Uterus (tissue), 4 donors: ENCODE measurements around the gene DDT. TPM values are rescaled to one million over a fixed set of nuclear protein-coding genes. Genes with fewer than 3 reads are reported as not detected.

ENCODE experiments used
- DNase-seq, 2 donors: peaks; one replicate each; pipeline ENCODE4 v3.0.0-alpha.2; 2019 to 2020
- H3K27ac ChIP-seq, 2 donors: fragments of 200-600 bp; sonication (generic); 1 replicate in 1 of 2; 2 replicates in 1 of 2; pipeline ENCODE4 v1.5.1; 2016 to 2018
- H3K27me3 ChIP-seq, 2 donors: fragments of 200-600 bp; sonication (generic); one replicate each; pipeline ENCODE4 v1.5.1; 2018 to 2019; ENCODE audit warnings: control low read depth in 1 of 2
- H3K36me3 ChIP-seq, 2 donors: fragments of 200-600 bp; sonication (generic); one replicate each; pipeline ENCODE4 v1.5.1; 2019; ENCODE audit warnings: control low read depth in 1 of 2
- H3K4me1 ChIP-seq, 2 donors: fragments of 200-600 bp; sonication (generic); one replicate each; pipeline ENCODE4 v1.5.1; 2018 to 2019; ENCODE audit warnings: control low read depth in 1 of 2
- H3K4me3 ChIP-seq, 2 donors: fragments of 200-600 bp; sonication (generic); 1 replicate in 1 of 2; 2 replicates in 1 of 2; pipeline ENCODE4 v1.5.1; 2018 to 2019; ENCODE audit warnings: mild to moderate bottlenecking in 1 of 2
- H3K9me3 ChIP-seq, 2 donors: fragments of 200-600 bp; sonication (generic); one replicate each; pipeline ENCODE4 v1.5.1; 2019; ENCODE audit warnings: control low read depth in 1 of 2
- POLR2A ChIP-seq, 2 donors: fragments of 450-650 bp; IDR thresholded peaks; one replicate each; pipeline ENCODE4 v1.6.1; 2016; ENCODE audit warnings: antibody characterized with exemption in 2 of 2, mild to moderate bottlenecking in 1 of 2, moderate library complexity in 1 of 2
- intact Hi-C: fragments of 100-400 bp; cut with DNase I; formaldehyde crosslinking; loops from one replicate; pipeline ENCODE4 v1.15.1; 2023; ENCODE audit warnings: low total_unique reads
- total RNA-seq, 4 donors: library from RNA; depleted of rRNA in 3 of 4; stranded (reverse); fragments of >200 nt in 3 of 4; gene quantifications; one replicate each; pipeline versions ENCODE4 v1.1.0 to v1.2.4, GENCODE V29; 2014 to 2023
- TF ChIP-seq, protein P1 (sequence below), 4 experiments: fragments of 200-600 bp in 2 of 4; fragments of 450-650 bp in 2 of 4; sonication (generic) in 2 of 4; IDR thresholded peaks; one replicate each; pipeline ENCODE4 v1.5.1; 2016 to 2019; ENCODE audit warnings: antibody characterized with exemption in 4 of 4, mild to moderate bottlenecking in 2 of 4, moderate library complexity in 1 of 4
- donor health status: DM: yes; HTN: yes; CAD: no.

DDT gene
- total RNA-seq, 4 donors from 2014 or later: 26.5 to 58.7 (median 48.0) TPM

DNA sequence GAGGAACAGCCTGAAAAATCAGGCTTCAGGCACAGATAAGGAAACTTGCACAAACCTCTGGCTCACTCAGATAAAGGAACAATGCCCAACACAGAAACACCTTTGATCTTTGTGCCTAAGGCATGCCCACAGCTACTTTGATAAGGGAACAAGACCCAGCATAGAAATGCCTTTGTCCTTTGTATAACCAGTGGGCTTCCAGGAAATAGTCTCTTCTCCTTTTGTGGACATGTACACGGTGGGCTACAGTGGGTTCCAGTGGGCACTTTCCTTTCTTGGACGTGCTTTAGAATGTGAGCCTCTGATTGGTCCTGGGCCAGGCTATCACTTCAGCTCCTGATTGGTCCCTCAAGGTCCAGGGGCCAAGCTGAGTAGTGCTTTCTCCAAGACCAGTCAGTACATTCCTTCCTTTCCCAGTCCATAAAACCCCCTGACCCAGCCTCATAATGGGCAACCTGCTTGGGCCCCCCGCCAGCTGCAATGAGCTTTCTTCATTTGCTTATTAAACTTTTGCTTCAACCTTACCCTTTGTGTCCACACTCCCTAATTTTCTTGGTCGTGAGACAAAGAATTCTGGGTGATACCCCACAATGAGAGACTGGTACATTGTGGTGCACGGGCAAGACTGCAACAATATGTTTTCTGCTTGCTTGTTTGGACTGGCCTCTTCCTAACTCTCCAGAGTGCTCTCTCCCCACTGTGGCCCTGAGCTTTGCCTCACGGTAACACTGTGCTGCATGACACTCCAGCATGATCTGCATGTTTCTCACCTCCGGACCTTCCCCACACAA, 35.2 kb upstream of the DDT start:
- no peak overlapping the region for H3K4me3 ChIP-seq
- no peaks in the 10 kb centered on the region for H3K36me3 ChIP-seq
- no peak for TF ChIP-seq POLR2A (IDR thresholded peaks at IDR 0.05)
- TF ChIP-seq, protein P1, sequence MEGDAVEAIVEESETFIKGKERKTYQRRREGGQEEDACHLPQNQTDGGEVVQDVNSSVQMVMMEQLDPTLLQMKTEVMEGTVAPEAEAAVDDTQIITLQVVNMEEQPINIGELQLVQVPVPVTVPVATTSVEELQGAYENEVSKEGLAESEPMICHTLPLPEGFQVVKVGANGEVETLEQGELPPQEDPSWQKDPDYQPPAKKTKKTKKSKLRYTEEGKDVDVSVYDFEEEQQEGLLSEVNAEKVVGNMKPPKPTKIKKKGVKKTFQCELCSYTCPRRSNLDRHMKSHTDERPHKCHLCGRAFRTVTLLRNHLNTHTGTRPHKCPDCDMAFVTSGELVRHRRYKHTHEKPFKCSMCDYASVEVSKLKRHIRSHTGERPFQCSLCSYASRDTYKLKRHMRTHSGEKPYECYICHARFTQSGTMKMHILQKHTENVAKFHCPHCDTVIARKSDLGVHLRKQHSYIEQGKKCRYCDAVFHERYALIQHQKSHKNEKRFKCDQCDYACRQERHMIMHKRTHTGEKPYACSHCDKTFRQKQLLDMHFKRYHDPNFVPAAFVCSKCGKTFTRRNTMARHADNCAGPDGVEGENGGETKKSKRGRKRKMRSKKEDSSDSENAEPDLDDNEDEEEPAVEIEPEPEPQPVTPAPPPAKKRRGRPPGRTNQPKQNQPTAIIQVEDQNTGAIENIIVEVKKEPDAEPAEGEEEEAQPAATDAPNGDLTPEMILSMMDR (IDR thresholded peaks at IDR 0.05): no peak
- no peaks in the 10 kb centered on the region for H3K4me1 ChIP-seq
- intact Hi-C loops: no loop called here
- DNase-seq: no peak
- H3K27me3 ChIP-seq: no peaks in the 10 kb centered on the region
- no peak overlapping the region for H3K27ac ChIP-seq
- no peaks in the 10 kb centered on the region for H3K9me3 ChIP-seq

DNA sequence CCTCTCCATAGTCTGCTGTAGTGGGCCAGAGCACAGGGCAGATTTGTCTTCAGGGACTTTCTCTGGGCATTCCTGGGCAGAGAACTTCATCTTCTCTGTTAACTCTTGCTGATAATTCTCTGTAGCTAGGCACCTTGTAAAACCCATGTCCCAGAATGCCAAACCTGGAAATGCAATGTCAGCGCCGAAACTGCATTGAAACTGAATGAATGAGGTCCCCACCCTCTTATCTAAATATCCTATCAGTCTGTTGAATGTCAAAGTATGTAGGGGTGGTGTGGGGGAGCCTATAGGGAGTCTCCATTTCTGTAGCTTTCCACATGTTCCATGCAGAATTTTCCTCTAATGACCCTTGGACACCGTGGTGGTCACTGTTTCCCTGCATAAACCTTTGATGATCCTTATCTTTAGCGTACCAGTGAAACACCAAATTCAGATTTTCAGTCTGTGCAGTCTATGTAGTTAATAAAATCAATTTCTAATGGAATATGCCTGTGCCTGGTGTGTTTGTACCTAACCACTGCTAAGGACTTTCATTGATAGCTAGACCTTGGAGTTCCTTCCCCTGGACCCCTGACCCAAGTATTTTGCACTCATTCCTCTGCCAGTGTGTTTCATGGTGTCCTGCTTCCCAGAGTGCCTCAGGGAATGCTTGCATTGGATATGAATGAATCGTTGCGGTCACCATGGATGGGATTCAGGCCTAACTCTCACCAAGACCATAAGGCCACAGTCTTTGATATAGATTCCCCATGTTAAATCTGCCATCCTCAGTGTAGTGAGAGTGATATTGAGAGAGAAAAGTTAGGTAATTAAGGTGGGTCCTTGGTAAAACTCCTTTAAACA, 34.4 kb upstream of the DDT start:
- Histone ChIP-seq H3K36me3 (no peaks in the 10 kb centered on the region), H3K4me3 (no peak overlapping the region), H3K4me1 (no peaks in the 10 kb centered on the region), H3K9me3 (no peaks in the 10 kb centered on the region), H3K27me3 (no peaks in the 10 kb centered on the region), H3K27ac (no peak overlapping the region)
- no peak for DNase-seq
- intact Hi-C loops: no loop called here
- TF ChIP-seq, protein P1 (IDR thresholded peaks at IDR 0.05): no peak
- TF ChIP-seq POLR2A (IDR thresholded peaks at IDR 0.05): no peak

DNA sequence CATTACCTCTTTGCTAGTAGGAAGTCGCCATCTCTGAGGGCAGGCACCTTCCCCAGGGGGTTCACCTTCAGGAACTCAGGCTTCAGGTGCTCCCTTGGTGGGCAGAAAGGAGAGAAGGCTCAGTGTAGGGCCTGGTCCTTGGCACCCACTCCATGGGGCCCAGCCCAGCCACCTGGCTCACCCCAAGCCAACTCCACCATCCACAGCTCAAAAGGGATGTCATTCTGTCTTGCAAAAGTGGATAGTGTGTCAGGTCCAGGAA, 33.7 kb upstream of the DDT start:
- H3K27ac ChIP-seq: no peak overlapping the region

DNA sequence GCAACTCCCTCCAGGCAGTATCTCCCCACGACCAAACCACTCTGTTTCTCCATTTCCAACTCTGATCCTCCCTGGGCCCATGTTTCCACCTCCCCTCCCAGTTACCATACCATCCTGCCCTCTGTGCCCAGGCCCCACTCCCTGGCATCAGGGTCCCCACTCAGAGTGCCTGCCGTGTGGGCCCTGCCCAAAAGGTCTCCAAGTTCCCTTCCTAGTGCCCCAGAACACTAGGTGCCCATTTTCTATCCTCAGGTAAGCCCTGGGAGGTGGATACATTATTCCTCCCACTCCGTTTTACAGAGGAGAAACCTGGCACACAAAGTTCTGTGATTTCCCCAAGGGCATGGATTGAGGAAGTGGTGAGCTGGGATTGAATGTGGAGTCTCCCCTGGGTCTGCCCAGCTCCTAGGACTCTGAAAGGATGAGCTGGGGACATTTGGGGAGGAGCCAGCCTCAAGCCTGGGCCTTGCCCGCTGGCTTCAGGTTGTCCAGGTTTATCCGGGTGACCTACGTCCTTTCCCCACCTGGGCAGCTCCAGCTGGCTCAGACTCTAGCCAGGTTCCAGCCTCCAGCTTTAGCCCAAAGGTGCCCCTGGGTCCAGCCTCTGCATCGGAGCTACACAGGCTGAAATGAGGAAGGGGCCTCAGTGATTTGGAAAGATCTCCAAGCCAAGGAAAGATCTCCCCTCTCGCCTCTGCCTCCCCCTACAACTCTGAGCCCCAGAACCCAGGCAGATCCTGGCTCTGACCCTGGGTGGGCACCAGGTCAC, 33.2 kb upstream of the DDT start:
- Histone ChIP-seq H3K27ac (no peak overlapping the region), H3K9me3 (no peaks in the 10 kb centered on the region), H3K36me3 (no peaks in the 10 kb centered on the region), H3K4me1 (no peaks in the 10 kb centered on the region), H3K4me3 (no peak overlapping the region), H3K27me3 (no peaks in the 10 kb centered on the region)
- intact Hi-C loops: no loop called here
- no peak for DNase-seq
- TF ChIP-seq, protein P1 (IDR thresholded peaks at IDR 0.05): no peak
- no peak for TF ChIP-seq POLR2A (IDR thresholded peaks at IDR 0.05)

More for the DNA sequence above, 33.7 kb upstream of the DDT start:
- intact Hi-C loops: no loop called here
- no peak for TF ChIP-seq POLR2A (IDR thresholded peaks at IDR 0.05)
- TF ChIP-seq, protein P1 (IDR thresholded peaks at IDR 0.05): no peak
- Histone ChIP-seq H3K9me3 (no peaks in the 10 kb centered on the region), H3K27me3 (no peaks in the 10 kb centered on the region), H3K4me1 (no peaks in the 10 kb centered on the region), H3K4me3 (no peak overlapping the region), H3K36me3 (no peaks in the 10 kb centered on the region)
- no peak for DNase-seq

DNA sequence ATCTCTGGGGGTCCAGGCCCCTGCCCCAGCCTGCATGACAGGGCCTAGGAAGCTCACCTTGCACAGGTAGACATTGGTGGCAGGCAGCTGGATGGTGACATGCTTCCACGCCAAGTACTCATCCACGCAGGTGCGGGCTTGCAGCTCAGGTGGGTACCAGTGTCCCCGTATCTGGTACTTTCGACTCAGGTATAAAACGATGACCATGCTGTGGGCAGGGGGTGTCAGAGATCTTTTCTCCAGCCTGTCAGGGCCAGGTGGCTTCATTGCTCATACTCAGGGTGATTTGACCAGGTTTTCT, 32.6 kb upstream of the DDT start:
- H3K9me3 ChIP-seq: no peaks in the 10 kb centered on the region
- TF ChIP-seq, protein P1 (IDR thresholded peaks at IDR 0.05): no peak
- TF ChIP-seq POLR2A (IDR thresholded peaks at IDR 0.05): no peak
- no peaks in the 10 kb centered on the region for H3K36me3 ChIP-seq
- no peaks in the 10 kb centered on the region for H3K4me1 ChIP-seq
- H3K27ac ChIP-seq: no peak overlapping the region
- DNase-seq: no peak
- intact Hi-C loops: no loop called here
- no peak overlapping the region for H3K4me3 ChIP-seq
- H3K27me3 ChIP-seq: no peaks in the 10 kb centered on the region
